Endothelial cell of umbilical vein (primary cell): ENCODE data around the gene MN1. TPM values are rescaled to one million over a fixed set of nuclear protein-coding genes. Genes with fewer than 3 reads are reported as not detected.

Experiments used
- BruUV-seq: library from RNA; stranded (reverse); fragments of 400-500 nt; replicated peaks from 2 replicates; lab custom pipeline; 2021; lab: Mats Ljungman, UMichigan
- CTCF ChIA-PET: fragments of 300-600, 350-600 bp; sonication (Branson Sonifier 250); formaldehyde crosslinking; loops from one replicate; lab custom pipeline; 2021; ENCODE audit warnings: antibody characterized with exemption, inconsistent platforms; lab: Charles Lee
- POLR2A ChIA-PET: fragments of 300-600, 350-600 bp; sonication (Branson Sonifier 250); formaldehyde crosslinking; loops from one replicate; lab custom pipeline; 2021; ENCODE audit warnings: antibody characterized with exemption, inconsistent platforms; lab: Charles Lee
- DNase-seq: peaks from one replicate; pipeline ENCODE4 v3.0.0-alpha.2; 2011; ENCODE audit warnings: low read depth, low spot score
- FAIRE-seq: peaks from 2 replicates; lab custom pipeline; 2011; peaks lifted over from hg19 to GRCh38; lab: Jason Lieb, UNC
- H2AFZ ChIP-seq: 2 replicates; pipeline ENCODE4 v1.6.0; 2012; ENCODE audit warnings: low read depth, low read length, control low read depth, inconsistent platforms
- H3K27ac ChIP-seq: 2 replicates; pipeline ENCODE4 v1.5.1; 2011; ENCODE audit warnings: low read depth, mild to moderate bottlenecking, control low read depth, low read length, moderate library complexity; ENCODE audit not compliant: insufficient read depth
- H3K27me3 ChIP-seq, 2 experiments: 2 replicates each; pipeline versions ENCODE4 v1.6.0 to v1.6.1; 2011; ENCODE audit warnings: low read length in 2 of 2, mixed read lengths in 1 of 2; ENCODE audit not compliant: control insufficient read depth in 2 of 2, insufficient read depth in 2 of 2
- H3K36me3 ChIP-seq, 2 experiments: 2 replicates in 1 of 2; 3 replicates in 1 of 2; pipeline ENCODE4 v1.5.1; 2011; ENCODE audit warnings: low read length in 2 of 2, mild to moderate bottlenecking in 1 of 2, moderate library complexity in 1 of 2; ENCODE audit not compliant: control insufficient read depth in 2 of 2, insufficient read depth in 2 of 2; ENCODE audit errors: extremely low read depth in 1 of 2
- H3K4me1 ChIP-seq: 3 replicates; pipeline ENCODE4 v1.5.1; 2011; ENCODE audit warnings: mild to moderate bottlenecking, low read length; ENCODE audit not compliant: control insufficient read depth, insufficient read depth; ENCODE audit errors: extremely low read depth
- H3K4me2 ChIP-seq: 2 replicates; pipeline ENCODE4 v1.6.1; 2011; ENCODE audit warnings: low read length, control low read depth, mixed read lengths; ENCODE audit not compliant: insufficient read depth
- H3K4me3 ChIP-seq, 3 experiments: fragments of 200-600 bp in 1 of 3; sonication (generic), shearing (Covaris generic) in 1 of 3; replicated peaks in 1 of 3; 2 replicates each; pipeline ENCODE4 v1.5.1; 2011 to 2016; ENCODE audit warnings: control low read depth in 3 of 3, low read length in 3 of 3, mild to moderate bottlenecking in 2 of 3, inconsistent platforms in 1 of 3, low read depth in 1 of 3, moderate library complexity in 1 of 3; ENCODE audit not compliant: insufficient read depth in 1 of 3
- H3K79me2 ChIP-seq: 2 replicates; pipeline ENCODE4 v1.6.0; 2012; ENCODE audit warnings: low read length, inconsistent platforms; ENCODE audit not compliant: control insufficient read depth, insufficient read depth
- H3K9ac ChIP-seq: replicated peaks from 2 replicates; pipeline ENCODE3; 2011; ENCODE audit warnings: low read length, control low read depth; ENCODE audit not compliant: insufficient read depth; ENCODE audit errors: extremely low read depth
- H3K9me1 ChIP-seq: replicated peaks from 3 replicates; pipeline ENCODE4 v1.6.0; 2011; ENCODE audit warnings: mild to moderate bottlenecking, low read length; ENCODE audit not compliant: control insufficient read depth, insufficient read depth; ENCODE audit errors: extremely low read depth
- H3K9me3 ChIP-seq: replicated peaks from 2 replicates; pipeline ENCODE4 v1.5.1; 2012; ENCODE audit warnings: low read length, inconsistent platforms; ENCODE audit not compliant: control insufficient read depth, insufficient read depth
- H4K20me1 ChIP-seq: replicated peaks from 2 replicates; pipeline ENCODE3; 2011; ENCODE audit warnings: mild to moderate bottlenecking, low read length; ENCODE audit not compliant: control insufficient read depth, insufficient read depth; ENCODE audit errors: extremely low read depth
- EZH2 ChIP-seq: IDR thresholded peaks from 2 replicates; pipeline ENCODE4 v1.6.1; 2012; ENCODE audit warnings: borderline replicate concordance, low read depth, mild to moderate bottlenecking, moderate library complexity, low read length, inconsistent platforms; ENCODE audit not compliant: severe bottlenecking
- FOS ChIP-seq: IDR thresholded peaks from 2 replicates; pipeline ENCODE4 v1.6.1; 2011; ENCODE audit warnings: mild to moderate bottlenecking, low read length, moderate library complexity, borderline replicate concordance; ENCODE audit not compliant: insufficient read depth
- GATA2 ChIP-seq: IDR thresholded peaks from 2 replicates; pipeline ENCODE4 v1.7.0; 2011; ENCODE audit warnings: low read depth, mild to moderate bottlenecking, moderate library complexity, mixed read lengths, low read length; ENCODE audit not compliant: insufficient read length, insufficient read depth
- JUN ChIP-seq: IDR thresholded peaks from 2 replicates; pipeline ENCODE4 v1.6.1; 2011; ENCODE audit warnings: borderline replicate concordance, low read depth; ENCODE audit not compliant: insufficient read length, insufficient read depth
- MYC ChIP-seq: IDR thresholded peaks from one replicate; pipeline ENCODE4 v1.6.1; 2011; ENCODE audit warnings: mild to moderate bottlenecking, low read depth, low read length
- POLR2A ChIP-seq: IDR thresholded peaks from 2 replicates; pipeline ENCODE4 v1.6.1; 2012; ENCODE audit warnings: low read depth, mild to moderate bottlenecking, control low read depth, low read length
- POLR2AphosphoS5 ChIP-seq: IDR thresholded peaks from 2 replicates; pipeline ENCODE4 v1.6.1; 2012; ENCODE audit warnings: low read depth, mild to moderate bottlenecking, control low read depth, low read length, moderate library complexity; ENCODE audit not compliant: insufficient read depth
- dilution Hi-C: fragments of 300-500 bp; cut with MboI; formaldehyde crosslinking; loops from one replicate; pipeline ENCODE4 v1.15.0; 2019; ENCODE audit warnings: low sequenced_read_pairs; ENCODE audit not compliant: extremely low pct_ligation_motif_present
- intact Hi-C: fragments of 100-400 bp; cut with micrococcal nuclease; formaldehyde crosslinking; loops from one replicate; pipeline ENCODE4 v1.10.0; 2022
- polyA plus RNA-seq, 4 experiments: library from polyadenylated mRNA; depleted of rRNA in 3 of 4; stranded (reverse) in 3 of 4; unstranded in 1 of 4; fragments of >200 nt; gene quantifications; 2 replicates each; pipeline versions ENCODE4 v1.2.1 to v1.2.3, GENCODE V29; 2011 to 2012; ENCODE audit warnings: missing spikeins in 1 of 4
- total RNA-seq: library from RNA; stranded (reverse); gene quantifications from 2 replicates; pipeline ENCODE4 v1.2.3, GENCODE V29; 2021
- TF ChIP-seq, protein P1 (sequence below): IDR thresholded peaks from 2 replicates; pipeline ENCODE4 v1.6.1; 2011; ENCODE audit not compliant: insufficient read depth, insufficient read length
- TF ChIP-seq, protein P2 (sequence below), 2 donors: IDR thresholded peaks; 1 replicate in 1 of 2; 2 replicates in 1 of 2; pipeline ENCODE4 v1.5.1; 2011; ENCODE audit warnings: low read length in 2 of 2, mild to moderate bottlenecking in 2 of 2, moderate library complexity in 2 of 2, control low read depth in 1 of 2, inconsistent platforms in 1 of 2, low read depth in 1 of 2; ENCODE audit not compliant: insufficient read depth in 1 of 2; ENCODE audit errors: extremely low read depth in 1 of 2

MN1 gene
- total and polyA plus RNA-seq, 2 donors (not counting 3 experiments of a cell fraction or from before 2014, with no cell fraction given) = 3.8 to 5.2 TPM

DNA sequence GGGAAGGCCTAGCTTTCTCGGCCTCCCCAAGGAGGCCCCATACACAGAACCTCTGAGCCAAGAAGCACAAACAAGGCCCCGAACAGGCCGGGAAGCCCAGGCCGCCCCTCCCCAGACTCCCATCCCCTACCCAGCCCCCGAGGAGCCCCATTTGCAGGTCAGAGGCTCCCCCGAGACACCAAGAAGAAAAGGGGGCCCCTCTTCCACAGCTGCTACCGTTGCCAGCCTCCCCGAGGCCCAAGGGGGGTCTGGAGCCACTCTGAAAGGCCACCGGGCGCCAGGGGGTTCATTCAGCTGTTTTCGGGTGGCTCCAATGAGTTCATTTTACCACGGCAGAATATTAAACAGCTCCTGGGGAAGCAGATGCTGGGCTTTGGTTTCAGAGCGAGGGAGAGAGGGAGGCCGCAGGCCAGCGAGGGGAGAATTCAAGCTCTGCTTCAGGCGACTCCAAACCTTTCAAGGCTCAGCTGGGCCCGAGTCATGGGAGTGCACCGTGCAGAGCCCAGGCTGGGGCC, 28.5 kb downstream of the MN1 start:
- Histone ChIP-seq H3K9me1 (no peaks in the 10 kb centered on the region), H3K4me2 (no peak overlapping the region), H4K20me1 (no peaks in the 10 kb centered on the region), H3K9me3 (no peaks in the 10 kb centered on the region), H3K4me1 (no peaks in the 10 kb centered on the region), H3K9ac (no peak overlapping the region), H2AFZ (no peak overlapping the region), H3K79me2 (no peaks in the 10 kb centered on the region), H3K36me3 (no peaks in the 10 kb centered on the region), H3K27me3 (no peaks in the 10 kb centered on the region), H3K4me3 (no peak overlapping the region), H3K27ac (no peak overlapping the region)
- no peak for DNase-seq
- FAIRE-seq = no peak
- TF ChIP-seq GATA2 = no peak
- no peak for TF ChIP-seq FOS
- no peak for TF ChIP-seq POLR2A
- TF ChIP-seq, protein P1, sequence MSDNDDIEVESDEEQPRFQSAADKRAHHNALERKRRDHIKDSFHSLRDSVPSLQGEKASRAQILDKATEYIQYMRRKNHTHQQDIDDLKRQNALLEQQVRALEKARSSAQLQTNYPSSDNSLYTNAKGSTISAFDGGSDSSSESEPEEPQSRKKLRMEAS = no peak
- TF ChIP-seq MYC = no peak
- TF ChIP-seq, protein P2, sequence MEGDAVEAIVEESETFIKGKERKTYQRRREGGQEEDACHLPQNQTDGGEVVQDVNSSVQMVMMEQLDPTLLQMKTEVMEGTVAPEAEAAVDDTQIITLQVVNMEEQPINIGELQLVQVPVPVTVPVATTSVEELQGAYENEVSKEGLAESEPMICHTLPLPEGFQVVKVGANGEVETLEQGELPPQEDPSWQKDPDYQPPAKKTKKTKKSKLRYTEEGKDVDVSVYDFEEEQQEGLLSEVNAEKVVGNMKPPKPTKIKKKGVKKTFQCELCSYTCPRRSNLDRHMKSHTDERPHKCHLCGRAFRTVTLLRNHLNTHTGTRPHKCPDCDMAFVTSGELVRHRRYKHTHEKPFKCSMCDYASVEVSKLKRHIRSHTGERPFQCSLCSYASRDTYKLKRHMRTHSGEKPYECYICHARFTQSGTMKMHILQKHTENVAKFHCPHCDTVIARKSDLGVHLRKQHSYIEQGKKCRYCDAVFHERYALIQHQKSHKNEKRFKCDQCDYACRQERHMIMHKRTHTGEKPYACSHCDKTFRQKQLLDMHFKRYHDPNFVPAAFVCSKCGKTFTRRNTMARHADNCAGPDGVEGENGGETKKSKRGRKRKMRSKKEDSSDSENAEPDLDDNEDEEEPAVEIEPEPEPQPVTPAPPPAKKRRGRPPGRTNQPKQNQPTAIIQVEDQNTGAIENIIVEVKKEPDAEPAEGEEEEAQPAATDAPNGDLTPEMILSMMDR (IDR thresholded peaks at IDR 0.05; ENCODE audit: extremely low read depth in 1 of 2, insufficient read depth in 1 of 2, low read depth in 1 of 2, low read length in 2 of 2) = no peak
- TF ChIP-seq POLR2AphosphoS5 = no peak
- no peak for TF ChIP-seq JUN
- no peak for TF ChIP-seq EZH2
- dilution Hi-C loops = no loop called here
- ChIA-PET CTCF (interaction anchor here (1.1 kb wide), 1 partner anchor 34 kb away, joined by 3 read pairs; no protein-coding TSS in a partner anchor), POLR2A (no interaction called here)
- intact Hi-C loops = no loop called here
- BruUV-seq = no TSS peak
